CD4-positive, CD25-positive, alpha-beta regulatory T cell (primary cell): ENCODE results near the gene NELFE. TPM values are rescaled to one million over a fixed set of nuclear protein-coding genes. Genes with fewer than 3 reads are reported as not detected.
"Not testable (repeated sequence)": the region's sequence is repeated elsewhere in the genome, so short reads cannot be mapped to it uniquely, and the experiment has no call there.

ENCODE experiments used
- ATAC-seq, 2 donors: fragments of 150-1000 bp; cut with Tn5 transposase; one replicate each; pipeline ENCODE4 v1.10.0; 2021; ENCODE audit warnings: low read depth in 2 of 2, moderate number of reproducible peaks in 2 of 2, moderate library complexity in 1 of 2
- DNase-seq, 3 donors: peaks; one replicate each; pipeline versions ENCODE4 v3.0.0 to v3.0.0-alpha.2; 2012 to 2022; ENCODE audit warnings: mixed read lengths in 1 of 3
- H3K27ac ChIP-seq: one replicate; pipeline ENCODE4 v1.7.0; 2013; ENCODE audit warnings: mild to moderate bottlenecking, low read length; ENCODE audit not compliant: insufficient read depth, poor library complexity, severe bottlenecking
- H3K27me3 ChIP-seq: one replicate; pipeline ENCODE4 v1.7.0; 2013; ENCODE audit warnings: low read length; ENCODE audit not compliant: control insufficient read depth, insufficient read depth
- H3K36me3 ChIP-seq: one replicate; pipeline ENCODE4 v1.7.0; 2013; ENCODE audit warnings: mild to moderate bottlenecking, low read length, moderate library complexity; ENCODE audit not compliant: control insufficient read depth, insufficient read depth
- H3K4me1 ChIP-seq: 2 replicates; pipeline ENCODE4 v1.7.0; 2013; ENCODE audit warnings: mild to moderate bottlenecking, low read length; ENCODE audit not compliant: insufficient read depth, control insufficient read depth, poor library complexity, severe bottlenecking
- H3K4me3 ChIP-seq: one replicate; pipeline ENCODE4 v1.7.0; 2013; ENCODE audit warnings: low read depth, mild to moderate bottlenecking, low read length, moderate library complexity
- H3K9me3 ChIP-seq, 2 experiments: 1 replicate in 1 of 2; 2 replicates in 1 of 2; pipeline ENCODE4 v1.7.0; 2013; ENCODE audit warnings: low read length in 2 of 2, mild to moderate bottlenecking in 1 of 2, moderate library complexity in 1 of 2; ENCODE audit not compliant: control insufficient read depth in 2 of 2
- H3K27ac Mint-ChIP-seq, 3 donors: one replicate each; pipeline ENCODE4 v1.8.0; 2020 to 2022; ENCODE audit warnings: mild to moderate bottlenecking in 3 of 3, mixed read lengths in 3 of 3, moderate library complexity in 2 of 3
- H3K27me3 Mint-ChIP-seq: one replicate; pipeline ENCODE4 v1.8.0; 2022; ENCODE audit warnings: mild to moderate bottlenecking, mixed read lengths
- H3K36me3 Mint-ChIP-seq: one replicate; pipeline ENCODE4 v1.8.0; 2020; ENCODE audit warnings: mixed read lengths
- H3K4me1 Mint-ChIP-seq, 4 donors: one replicate each; pipeline ENCODE4 v1.8.0; 2020 to 2022; ENCODE audit warnings: mixed read lengths in 4 of 4, mild to moderate bottlenecking in 1 of 4
- H3K4me3 Mint-ChIP-seq, 4 donors: one replicate each; pipeline ENCODE4 v1.8.0; 2020 to 2022; ENCODE audit warnings: mild to moderate bottlenecking in 4 of 4, mixed read lengths in 4 of 4, moderate library complexity in 3 of 4
- H3K9me3 Mint-ChIP-seq, 7 donors: one replicate each; pipeline ENCODE4 v1.8.0; 2020 to 2022; ENCODE audit warnings: mixed read lengths in 7 of 7, mild to moderate bottlenecking in 3 of 7, moderate library complexity in 2 of 7
- polyA plus RNA-seq, 4 donors: library from polyadenylated mRNA; unstranded; fragments of 300-500 nt; fragmentation: Illumina TruSeq; gene quantifications; one replicate each; pipeline ENCODE4 v1.2.3, GENCODE V29; 2021
- total RNA-seq: library from RNA; stranded (reverse); gene quantifications from one replicate; pipeline ENCODE4 v1.2.3, GENCODE V29; 2022

Gene NELFE
- total and polyA plus RNA-seq, 5 donors from 2014 or later, result 51.4 to 62.3 (median 58.9) TPM

- H3K4me1 Mint-ChIP-seq, result peaks cover 0 to 2% (median under 1%) of the 10 kb centered on the region in 4 donors
- no peak overlapping the region for H3K27ac Mint-ChIP-seq
- DNase-seq (no peak), ATAC-seq (no peak)
- no peak overlapping the region for H3K4me3 ChIP-seq
- no peak overlapping the region for H3K27ac ChIP-seq
- H3K36me3 Mint-ChIP-seq, result no peaks in the 10 kb centered on the region
- H3K27me3 Mint-ChIP-seq, result peaks cover 17% of the 10 kb centered on the region
- H3K9me3 ChIP-seq, result no peaks in the 10 kb centered on the region
- no peaks in the 10 kb centered on the region for H3K9me3 Mint-ChIP-seq
- H3K27me3 ChIP-seq, result no peaks in the 10 kb centered on the region
- no peaks in the 10 kb centered on the region for H3K4me1 ChIP-seq
- no peak overlapping the region for H3K4me3 Mint-ChIP-seq
- no peaks in the 10 kb centered on the region for H3K36me3 ChIP-seq
These were observed 40.6 kb downstream of the NELFE start for GRCh38 chr6:31918069-31918720.

DNA sequence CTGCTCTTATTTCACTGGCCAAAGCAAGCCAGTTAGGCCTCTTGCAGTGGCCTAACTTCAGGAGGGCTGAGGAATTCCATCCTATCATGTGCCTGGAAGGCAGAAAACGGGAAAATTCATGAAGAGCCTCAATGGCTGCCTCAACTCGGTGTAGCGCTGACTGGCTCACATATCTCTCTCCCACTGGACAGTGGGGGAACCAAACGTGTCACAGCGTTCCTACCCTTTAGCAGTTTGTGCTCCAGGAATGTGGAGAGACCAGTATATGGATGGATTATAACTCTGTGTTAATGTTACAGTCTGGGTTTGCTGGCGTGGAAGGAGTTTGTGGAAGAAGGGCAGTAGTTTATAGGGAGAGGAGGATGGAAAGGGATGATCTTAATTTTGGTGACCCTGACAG, 43.0 kb downstream of the NELFE start:
- no peak overlapping the region for H3K27ac Mint-ChIP-seq
- no peaks in the 10 kb centered on the region for H3K4me1 Mint-ChIP-seq
- Histone ChIP-seq H3K27ac (no peak overlapping the region), H3K9me3 (no peaks in the 10 kb centered on the region), H3K4me3 (no peak overlapping the region), H3K27me3 (no peaks in the 10 kb centered on the region), H3K36me3 (no peaks in the 10 kb centered on the region), H3K4me1 (no peaks in the 10 kb centered on the region)
- DNase-seq (no peak), ATAC-seq (no peak)
- H3K4me3 Mint-ChIP-seq, result no peak overlapping the region
- no peaks in the 10 kb centered on the region for H3K36me3 Mint-ChIP-seq
- H3K27me3 Mint-ChIP-seq, result peaks cover 7% of the 10 kb centered on the region
- H3K9me3 Mint-ChIP-seq, result no peaks in the 10 kb centered on the region

DNA sequence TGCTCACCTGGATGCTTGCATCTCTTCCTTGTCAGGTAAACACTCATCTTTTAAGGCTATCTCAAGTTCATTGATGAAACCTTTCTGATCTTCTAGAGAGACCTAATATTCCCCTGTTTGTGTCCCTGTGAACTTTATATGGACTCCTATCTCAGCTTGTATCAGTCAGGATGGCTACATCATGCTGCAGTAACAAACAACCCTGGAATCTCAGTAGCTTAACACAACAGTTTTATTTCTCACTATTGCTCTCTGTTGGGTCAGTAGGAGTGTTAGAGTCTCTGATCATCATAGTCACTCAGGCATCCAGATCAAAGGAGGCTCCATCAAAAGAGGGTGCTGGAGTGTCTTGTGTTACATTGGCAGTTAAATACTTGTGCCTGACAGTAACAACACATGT, 43.4 kb downstream of the NELFE start:
- H3K4me3 Mint-ChIP-seq, result no peak overlapping the region
- H3K36me3 ChIP-seq, result no peaks in the 10 kb centered on the region
- H3K27me3 Mint-ChIP-seq, result peaks cover 7% of the 10 kb centered on the region
- H3K27ac ChIP-seq, result no peak overlapping the region
- no peaks in the 10 kb centered on the region for H3K4me1 Mint-ChIP-seq
- ATAC-seq, result no peak
- no peak for DNase-seq
- H3K27ac Mint-ChIP-seq, result no peak overlapping the region
- H3K9me3 Mint-ChIP-seq, result no peaks in the 10 kb centered on the region
- H3K4me1 ChIP-seq, result no peaks in the 10 kb centered on the region
- H3K9me3 ChIP-seq, result no peaks in the 10 kb centered on the region
- H3K27me3 ChIP-seq, result no peaks in the 10 kb centered on the region
- H3K4me3 ChIP-seq, result no peak overlapping the region
- no peaks in the 10 kb centered on the region for H3K36me3 Mint-ChIP-seq

DNA sequence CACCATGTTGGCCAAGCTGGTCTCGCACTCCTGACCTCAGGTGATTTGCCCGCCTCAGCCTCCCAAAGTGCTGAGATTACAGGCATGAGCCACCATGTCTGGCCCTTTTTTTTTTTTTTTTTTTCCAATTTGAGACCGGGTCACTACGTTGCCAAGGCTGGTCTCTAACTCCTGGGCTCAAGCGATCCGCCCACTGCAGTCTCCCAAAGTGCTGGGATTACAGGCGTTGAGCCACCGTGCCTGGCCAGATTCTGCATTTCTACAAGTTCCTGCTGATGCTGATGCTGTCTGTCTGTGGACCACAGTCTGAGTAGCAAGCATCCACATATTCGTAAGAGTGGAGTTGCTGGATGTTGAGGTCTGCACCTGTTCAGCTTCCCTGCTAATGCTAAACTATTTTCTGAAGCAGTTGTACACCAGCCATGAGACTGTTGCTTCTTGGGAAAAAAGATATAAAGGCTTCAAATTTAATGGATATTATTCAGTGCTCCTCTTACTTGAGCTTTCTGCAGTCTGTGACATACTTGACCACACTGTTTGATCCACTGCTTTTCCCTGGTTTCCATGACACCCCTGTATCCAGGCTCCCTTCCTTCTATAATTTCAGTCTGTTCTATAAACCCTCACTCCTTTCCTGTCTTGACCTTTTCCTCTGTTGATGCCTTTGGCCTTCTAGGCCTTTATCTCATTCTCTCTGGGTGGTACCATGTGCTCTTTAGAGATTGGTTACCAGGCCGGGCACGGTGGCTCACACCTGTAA, 46.8 kb downstream of the NELFE start:
- Mint-ChIP-seq H3K27ac (no peak overlapping the region), H3K4me3 (peak overlapping the region in 1 of 4 donors; percentile 81), H3K36me3 (no peaks in the 10 kb centered on the region), H3K27me3 (peaks cover 7% of the 10 kb centered on the region), H3K9me3 (no peaks in the 10 kb centered on the region), H3K4me1 (no peaks in the 10 kb centered on the region)
- no peak overlapping the region for H3K27ac ChIP-seq
- no peaks in the 10 kb centered on the region for H3K4me1 ChIP-seq
- no peaks in the 10 kb centered on the region for H3K36me3 ChIP-seq
- ATAC-seq (no peak), DNase-seq (no peak)
- H3K9me3 ChIP-seq, result no peaks in the 10 kb centered on the region
- no peaks in the 10 kb centered on the region for H3K27me3 ChIP-seq
- H3K4me3 ChIP-seq, result no peak overlapping the region

DNA sequence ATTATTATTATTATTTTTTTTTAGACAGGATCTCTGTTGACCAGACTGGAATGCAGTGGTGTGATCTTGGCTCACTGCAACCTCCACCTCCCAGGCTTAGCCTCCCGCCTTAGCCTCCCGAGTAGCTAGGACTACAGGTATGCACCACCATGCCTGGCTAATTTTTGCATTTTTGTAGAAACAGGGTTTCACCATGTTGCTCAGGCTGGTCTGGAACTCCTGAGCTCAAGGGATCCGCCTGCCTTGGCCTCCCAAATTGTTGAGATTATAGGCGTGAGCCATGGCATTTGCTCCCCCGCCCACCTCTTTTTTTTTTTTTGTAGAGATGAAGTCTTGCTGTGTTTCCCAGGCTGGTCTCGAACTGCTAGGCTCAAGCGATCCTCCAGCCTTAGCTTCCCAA, 49.5 kb downstream of the NELFE start:
- not testable (repeated sequence) for H3K4me1 ChIP-seq, H3K27ac ChIP-seq, ATAC-seq, H3K9me3 ChIP-seq, H3K4me3 ChIP-seq, H3K27ac Mint-ChIP-seq, H3K4me1 Mint-ChIP-seq, DNase-seq, H3K36me3 Mint-ChIP-seq, H3K4me3 Mint-ChIP-seq, H3K9me3 Mint-ChIP-seq, H3K36me3 ChIP-seq, H3K27me3 ChIP-seq
- peaks cover 15% of the 10 kb centered on the region for H3K27me3 Mint-ChIP-seq

DNA sequence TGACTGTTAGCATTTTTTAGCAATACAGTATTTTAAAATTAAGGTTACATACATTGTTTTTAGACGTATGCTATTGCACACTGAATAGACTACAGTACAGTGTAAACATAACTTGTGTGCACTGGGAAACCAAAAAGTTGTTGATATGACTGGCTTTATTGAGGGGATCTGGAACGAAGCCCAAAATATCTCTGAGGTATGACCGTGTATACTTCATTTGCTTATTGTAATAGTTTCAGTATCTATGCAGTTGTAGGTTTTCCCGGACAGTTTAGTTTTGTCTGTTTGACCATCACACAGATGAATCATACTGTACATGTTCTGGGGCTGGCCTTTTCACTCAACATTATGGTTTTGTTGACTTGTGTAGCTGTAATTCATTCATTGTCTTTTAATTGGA, 50.0 kb downstream of the NELFE start:
- H3K27ac Mint-ChIP-seq, result no peak overlapping the region
- ATAC-seq, result no peak
- H3K36me3 Mint-ChIP-seq, result no peaks in the 10 kb centered on the region

DNA sequence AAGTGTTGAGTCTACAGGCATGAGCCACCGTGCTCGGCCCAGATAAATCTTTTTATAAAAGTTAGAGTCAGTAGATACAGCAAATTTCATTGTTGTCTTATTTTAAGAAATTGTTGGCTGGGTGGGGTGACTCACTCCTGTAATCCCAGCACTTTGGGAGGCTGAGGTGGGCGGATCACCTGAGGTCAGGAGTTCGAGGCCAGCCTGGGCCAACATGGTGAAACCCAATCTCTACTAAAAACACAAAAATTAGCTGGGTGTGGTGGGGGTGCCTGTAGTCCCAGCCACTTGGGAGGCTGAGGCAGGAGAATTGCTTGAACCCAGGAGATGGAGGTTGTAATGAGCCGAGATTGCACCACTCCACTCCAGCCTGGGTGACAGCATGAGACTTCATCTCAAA, 50.5 kb downstream of the NELFE start:
- H3K27ac ChIP-seq, H3K4me3 Mint-ChIP-seq, H3K9me3 ChIP-seq, H3K9me3 Mint-ChIP-seq, ATAC-seq, H3K4me1 ChIP-seq, H3K36me3 ChIP-seq, DNase-seq, H3K27me3 ChIP-seq, H3K36me3 Mint-ChIP-seq, H3K4me3 ChIP-seq, H3K4me1 Mint-ChIP-seq, H3K27ac Mint-ChIP-seq: not testable (repeated sequence)
- H3K27me3 Mint-ChIP-seq, result peaks cover 15% of the 10 kb centered on the region

More for the DNA sequence above, 50.0 kb downstream of the NELFE start:
- Mint-ChIP-seq H3K27me3 (peaks cover 15% of the 10 kb centered on the region), H3K4me3 (no peak overlapping the region), H3K9me3 (peaks cover 0 to 2% (median 0%) of the 10 kb centered on the region in 7 donors), H3K4me1 (peaks cover 0 to 5% (median 0%) of the 10 kb centered on the region in 4 donors)
- peaks cover 3% of the 10 kb centered on the region for H3K27me3 ChIP-seq
- no peaks in the 10 kb centered on the region for H3K9me3 ChIP-seq
- H3K4me3 ChIP-seq, result no peak overlapping the region
- no peak overlapping the region for H3K27ac ChIP-seq
- H3K36me3 ChIP-seq, result no peaks in the 10 kb centered on the region
- no peak for DNase-seq
- H3K4me1 ChIP-seq, result no peaks in the 10 kb centered on the region
